Neural progenitor cell (in vitro differentiated cells): ENCODE measurements around the gene LCE3E.

Experiments
- EZH2 ChIP-seq: fragments of 200-600 bp; sonication (generic); IDR thresholded peaks from 2 replicates; pipeline ENCODE4 v1.6.1; 2017; ENCODE audit warnings: antibody characterized with exemption, mild to moderate bottlenecking, moderate library complexity
- TF ChIP-seq, protein P1 (sequence below): fragments of 200-600 bp; sonication (generic); IDR thresholded peaks from 2 replicates; pipeline ENCODE4 v1.5.1; 2017; ENCODE audit warnings: antibody characterized with exemption, mild to moderate bottlenecking

DNA sequence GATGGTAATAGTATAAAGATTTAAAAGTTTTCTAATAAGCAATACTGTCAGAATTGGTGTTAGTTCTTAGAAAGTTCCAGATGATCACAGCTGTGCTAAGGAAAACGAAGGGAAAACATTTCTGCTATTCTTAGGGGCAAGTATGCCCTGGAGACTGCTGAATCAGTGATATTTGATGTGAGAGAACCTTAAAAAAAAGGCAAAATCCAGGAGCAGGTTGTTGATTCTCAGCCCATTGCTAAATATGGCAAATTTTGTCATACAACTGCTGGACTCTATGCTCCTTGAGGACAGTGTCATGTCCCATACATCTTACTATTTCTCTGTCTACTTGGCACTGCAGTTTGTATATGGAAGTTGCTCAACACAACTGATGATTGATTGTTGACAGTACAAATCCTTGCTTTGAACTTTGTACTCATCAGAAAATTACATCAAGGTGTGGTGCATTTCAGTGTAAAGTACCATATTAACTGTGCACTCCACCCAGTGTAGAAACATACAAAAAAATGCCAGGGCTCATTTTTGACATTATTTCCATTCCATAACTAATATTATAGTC lies 41.4 kb downstream of the LCE3E start:
- TF ChIP-seq EZH2: no peak
- TF ChIP-seq, protein P1, sequence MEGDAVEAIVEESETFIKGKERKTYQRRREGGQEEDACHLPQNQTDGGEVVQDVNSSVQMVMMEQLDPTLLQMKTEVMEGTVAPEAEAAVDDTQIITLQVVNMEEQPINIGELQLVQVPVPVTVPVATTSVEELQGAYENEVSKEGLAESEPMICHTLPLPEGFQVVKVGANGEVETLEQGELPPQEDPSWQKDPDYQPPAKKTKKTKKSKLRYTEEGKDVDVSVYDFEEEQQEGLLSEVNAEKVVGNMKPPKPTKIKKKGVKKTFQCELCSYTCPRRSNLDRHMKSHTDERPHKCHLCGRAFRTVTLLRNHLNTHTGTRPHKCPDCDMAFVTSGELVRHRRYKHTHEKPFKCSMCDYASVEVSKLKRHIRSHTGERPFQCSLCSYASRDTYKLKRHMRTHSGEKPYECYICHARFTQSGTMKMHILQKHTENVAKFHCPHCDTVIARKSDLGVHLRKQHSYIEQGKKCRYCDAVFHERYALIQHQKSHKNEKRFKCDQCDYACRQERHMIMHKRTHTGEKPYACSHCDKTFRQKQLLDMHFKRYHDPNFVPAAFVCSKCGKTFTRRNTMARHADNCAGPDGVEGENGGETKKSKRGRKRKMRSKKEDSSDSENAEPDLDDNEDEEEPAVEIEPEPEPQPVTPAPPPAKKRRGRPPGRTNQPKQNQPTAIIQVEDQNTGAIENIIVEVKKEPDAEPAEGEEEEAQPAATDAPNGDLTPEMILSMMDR: no peak
